Endothelial cell of umbilical vein (primary cell): ENCODE data around the gene GCA. TPM values are rescaled to one million over a fixed set of nuclear protein-coding genes. Genes with fewer than 3 reads are reported as not detected.

ENCODE experiments used
- BruUV-seq: library from RNA; stranded (reverse); fragments of 400-500 nt; replicated peaks from 2 replicates; lab custom pipeline; 2021; lab: Mats Ljungman, UMichigan
- CTCF ChIA-PET: fragments of 300-600, 350-600 bp; sonication (Branson Sonifier 250); formaldehyde crosslinking; loops from one replicate; lab custom pipeline; 2021; ENCODE audit warnings: antibody characterized with exemption, inconsistent platforms; lab: Charles Lee
- POLR2A ChIA-PET: fragments of 300-600, 350-600 bp; sonication (Branson Sonifier 250); formaldehyde crosslinking; loops from one replicate; lab custom pipeline; 2021; ENCODE audit warnings: antibody characterized with exemption, inconsistent platforms; lab: Charles Lee
- DNase-seq: peaks from one replicate; pipeline ENCODE4 v3.0.0-alpha.2; 2011; ENCODE audit warnings: low read depth, low spot score
- FAIRE-seq: peaks from 2 replicates; lab custom pipeline; 2011; peaks lifted over from hg19 to GRCh38; lab: Jason Lieb, UNC
- H2AFZ ChIP-seq: 2 replicates; pipeline ENCODE4 v1.6.0; 2012; ENCODE audit warnings: low read depth, low read length, control low read depth, inconsistent platforms
- H3K27ac ChIP-seq: 2 replicates; pipeline ENCODE4 v1.5.1; 2011; ENCODE audit warnings: low read depth, mild to moderate bottlenecking, control low read depth, low read length, moderate library complexity; ENCODE audit not compliant: insufficient read depth
- H3K27me3 ChIP-seq, 2 experiments: 2 replicates each; pipeline versions ENCODE4 v1.6.0 to v1.6.1; 2011; ENCODE audit warnings: low read length in 2 of 2, mixed read lengths in 1 of 2; ENCODE audit not compliant: control insufficient read depth in 2 of 2, insufficient read depth in 2 of 2
- H3K36me3 ChIP-seq, 2 experiments: 2 replicates in 1 of 2; 3 replicates in 1 of 2; pipeline ENCODE4 v1.5.1; 2011; ENCODE audit warnings: low read length in 2 of 2, mild to moderate bottlenecking in 1 of 2, moderate library complexity in 1 of 2; ENCODE audit not compliant: control insufficient read depth in 2 of 2, insufficient read depth in 2 of 2; ENCODE audit errors: extremely low read depth in 1 of 2
- H3K4me1 ChIP-seq: 3 replicates; pipeline ENCODE4 v1.5.1; 2011; ENCODE audit warnings: mild to moderate bottlenecking, low read length; ENCODE audit not compliant: control insufficient read depth, insufficient read depth; ENCODE audit errors: extremely low read depth
- H3K4me2 ChIP-seq: 2 replicates; pipeline ENCODE4 v1.6.1; 2011; ENCODE audit warnings: low read length, control low read depth, mixed read lengths; ENCODE audit not compliant: insufficient read depth
- H3K4me3 ChIP-seq, 3 experiments: fragments of 200-600 bp in 1 of 3; sonication (generic), shearing (Covaris generic) in 1 of 3; replicated peaks in 1 of 3; 2 replicates each; pipeline ENCODE4 v1.5.1; 2011 to 2016; ENCODE audit warnings: control low read depth in 3 of 3, low read length in 3 of 3, mild to moderate bottlenecking in 2 of 3, inconsistent platforms in 1 of 3, low read depth in 1 of 3, moderate library complexity in 1 of 3; ENCODE audit not compliant: insufficient read depth in 1 of 3
- H3K79me2 ChIP-seq: 2 replicates; pipeline ENCODE4 v1.6.0; 2012; ENCODE audit warnings: low read length, inconsistent platforms; ENCODE audit not compliant: control insufficient read depth, insufficient read depth
- H3K9ac ChIP-seq: replicated peaks from 2 replicates; pipeline ENCODE3; 2011; ENCODE audit warnings: low read length, control low read depth; ENCODE audit not compliant: insufficient read depth; ENCODE audit errors: extremely low read depth
- H3K9me1 ChIP-seq: replicated peaks from 3 replicates; pipeline ENCODE4 v1.6.0; 2011; ENCODE audit warnings: mild to moderate bottlenecking, low read length; ENCODE audit not compliant: control insufficient read depth, insufficient read depth; ENCODE audit errors: extremely low read depth
- H3K9me3 ChIP-seq: replicated peaks from 2 replicates; pipeline ENCODE4 v1.5.1; 2012; ENCODE audit warnings: low read length, inconsistent platforms; ENCODE audit not compliant: control insufficient read depth, insufficient read depth
- H4K20me1 ChIP-seq: replicated peaks from 2 replicates; pipeline ENCODE3; 2011; ENCODE audit warnings: mild to moderate bottlenecking, low read length; ENCODE audit not compliant: control insufficient read depth, insufficient read depth; ENCODE audit errors: extremely low read depth
- EZH2 ChIP-seq: IDR thresholded peaks from 2 replicates; pipeline ENCODE4 v1.6.1; 2012; ENCODE audit warnings: borderline replicate concordance, low read depth, mild to moderate bottlenecking, moderate library complexity, low read length, inconsistent platforms; ENCODE audit not compliant: severe bottlenecking
- FOS ChIP-seq: IDR thresholded peaks from 2 replicates; pipeline ENCODE4 v1.6.1; 2011; ENCODE audit warnings: mild to moderate bottlenecking, low read length, moderate library complexity, borderline replicate concordance; ENCODE audit not compliant: insufficient read depth
- JUN ChIP-seq: IDR thresholded peaks from 2 replicates; pipeline ENCODE4 v1.6.1; 2011; ENCODE audit warnings: borderline replicate concordance, low read depth; ENCODE audit not compliant: insufficient read length, insufficient read depth
- MYC ChIP-seq: IDR thresholded peaks from one replicate; pipeline ENCODE4 v1.6.1; 2011; ENCODE audit warnings: mild to moderate bottlenecking, low read depth, low read length
- POLR2A ChIP-seq: IDR thresholded peaks from 2 replicates; pipeline ENCODE4 v1.6.1; 2012; ENCODE audit warnings: low read depth, mild to moderate bottlenecking, control low read depth, low read length
- POLR2AphosphoS5 ChIP-seq: IDR thresholded peaks from 2 replicates; pipeline ENCODE4 v1.6.1; 2012; ENCODE audit warnings: low read depth, mild to moderate bottlenecking, control low read depth, low read length, moderate library complexity; ENCODE audit not compliant: insufficient read depth
- dilution Hi-C: fragments of 300-500 bp; cut with MboI; formaldehyde crosslinking; loops from one replicate; pipeline ENCODE4 v1.15.0; 2019; ENCODE audit warnings: low sequenced_read_pairs; ENCODE audit not compliant: extremely low pct_ligation_motif_present
- intact Hi-C: fragments of 100-400 bp; cut with micrococcal nuclease; formaldehyde crosslinking; loops from one replicate; pipeline ENCODE4 v1.10.0; 2022
- polyA plus RNA-seq, 4 experiments: library from polyadenylated mRNA; depleted of rRNA in 3 of 4; stranded (reverse) in 3 of 4; unstranded in 1 of 4; fragments of >200 nt; gene quantifications; 2 replicates each; pipeline versions ENCODE4 v1.2.1 to v1.2.3, GENCODE V29; 2011 to 2012; ENCODE audit warnings: missing spikeins in 1 of 4
- total RNA-seq: library from RNA; stranded (reverse); gene quantifications from 2 replicates; pipeline ENCODE4 v1.2.3, GENCODE V29; 2021
- TF ChIP-seq, protein P1 (sequence below): IDR thresholded peaks from 2 replicates; pipeline ENCODE4 v1.6.1; 2011; ENCODE audit not compliant: insufficient read depth, insufficient read length
- TF ChIP-seq, protein P2 (sequence below), 2 donors: IDR thresholded peaks; 1 replicate in 1 of 2; 2 replicates in 1 of 2; pipeline ENCODE4 v1.5.1; 2011; ENCODE audit warnings: low read length in 2 of 2, mild to moderate bottlenecking in 2 of 2, moderate library complexity in 2 of 2, control low read depth in 1 of 2, inconsistent platforms in 1 of 2, low read depth in 1 of 2; ENCODE audit not compliant: insufficient read depth in 1 of 2; ENCODE audit errors: extremely low read depth in 1 of 2

Gene GCA
- total and polyA plus RNA-seq, 2 donors (not counting 3 experiments of a cell fraction or from before 2014, with no cell fraction given) = 10.7 to 11.2 TPM

DNA sequence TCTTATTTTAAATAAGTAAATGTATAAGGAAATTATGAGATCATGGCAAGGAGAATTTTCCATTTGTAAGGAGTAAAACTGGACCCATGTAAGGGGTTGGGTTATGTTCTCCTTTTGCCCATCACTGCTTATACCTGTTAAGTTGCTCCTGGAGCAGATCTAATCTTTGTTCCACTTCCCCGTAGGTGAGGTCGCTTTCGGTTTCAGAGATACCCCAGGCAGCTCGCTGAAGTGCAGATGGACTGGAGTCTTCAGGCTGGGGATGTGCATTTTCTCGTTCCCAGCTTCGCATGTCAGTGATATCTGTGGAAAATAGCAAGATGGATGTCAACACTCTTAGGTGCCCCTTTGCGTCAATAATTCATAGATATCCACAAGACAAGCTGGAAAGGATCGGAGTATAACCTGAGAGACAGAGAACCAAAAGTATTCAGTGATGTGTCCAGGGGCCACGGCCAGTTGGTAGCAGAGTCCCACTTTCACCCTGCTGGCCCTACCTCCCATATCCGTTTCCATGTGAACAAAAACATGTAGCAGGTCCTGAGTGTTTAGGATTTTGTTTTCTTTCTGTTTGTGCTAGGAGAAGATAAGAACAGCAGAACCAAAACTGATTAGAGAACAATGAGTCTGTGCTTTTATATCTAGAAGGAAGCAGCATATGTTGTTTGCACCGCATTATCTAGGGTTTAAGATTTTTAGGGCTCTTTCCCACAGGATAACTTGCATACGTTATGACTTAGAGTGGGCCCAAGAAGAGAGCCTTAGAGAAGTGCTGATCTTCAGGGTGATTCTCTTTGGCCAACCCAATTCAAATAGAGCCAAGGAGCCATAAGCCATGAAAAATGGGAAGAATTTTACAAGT is 36.0 kb downstream of the GCA start:
- Histone ChIP-seq H3K9me3 (no peaks in the 10 kb centered on the region), H3K27me3 (no peaks in the 10 kb centered on the region), H3K4me2 (peak overlapping the region; percentile 3), H3K79me2 (no peaks in the 10 kb centered on the region), H3K36me3 (no peaks in the 10 kb centered on the region), H3K4me1 (no peaks in the 10 kb centered on the region), H3K27ac (no peak overlapping the region), H3K4me3 (peak overlapping the region in 1 of 3 experiments; percentile 2), H2AFZ (peak overlapping the region; percentile 11), H4K20me1 (no peaks in the 10 kb centered on the region), H3K9ac (no peak overlapping the region), H3K9me1 (no peaks in the 10 kb centered on the region)
- FAIRE-seq = peak; percentile 35
- no TSS peak for BruUV-seq
- dilution Hi-C loops (no loop called here), intact Hi-C loops (no loop called here)
- ChIA-PET POLR2A (no interaction called here), CTCF (no interaction called here)
- peak; percentile 89 for DNase-seq
- TF ChIP-seq EZH2 (no peak), FOS (no peak), POLR2A (no peak), JUN (no peak), POLR2AphosphoS5 (no peak)

DNA sequence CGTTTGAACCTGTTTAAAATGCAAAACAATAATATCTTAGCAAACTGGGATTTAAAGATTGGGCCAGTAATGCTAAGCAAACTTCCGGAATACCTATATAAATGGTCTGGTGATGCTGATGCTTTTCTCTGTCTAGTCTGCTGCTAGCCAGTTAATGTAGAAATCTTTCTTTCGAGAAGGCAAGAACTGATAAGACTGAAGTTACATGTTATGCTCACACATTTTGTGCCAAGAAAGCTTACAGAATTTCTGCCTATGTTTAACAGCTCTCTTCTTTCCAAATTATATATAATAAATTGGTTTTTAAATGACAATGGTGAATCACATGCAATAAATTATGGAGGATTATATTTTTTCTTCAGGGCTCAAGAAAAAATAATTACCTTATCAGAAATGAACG is 37.9 kb downstream of the GCA start:
- Histone ChIP-seq H2AFZ (no peak overlapping the region), H3K4me3 (no peak overlapping the region), H4K20me1 (no peaks in the 10 kb centered on the region), H3K9me1 (no peaks in the 10 kb centered on the region), H3K4me2 (no peak overlapping the region), H3K36me3 (no peaks in the 10 kb centered on the region), H3K9me3 (no peaks in the 10 kb centered on the region), H3K27ac (no peak overlapping the region), H3K4me1 (no peaks in the 10 kb centered on the region), H3K27me3 (no peaks in the 10 kb centered on the region), H3K9ac (no peak overlapping the region), H3K79me2 (no peaks in the 10 kb centered on the region)
- DNase-seq (no peak), FAIRE-seq (no peak)
- intact Hi-C loops (no loop called here), dilution Hi-C loops (no loop called here)
- ChIA-PET POLR2A (no interaction called here), CTCF (no interaction called here)
- TF ChIP-seq, protein P1, sequence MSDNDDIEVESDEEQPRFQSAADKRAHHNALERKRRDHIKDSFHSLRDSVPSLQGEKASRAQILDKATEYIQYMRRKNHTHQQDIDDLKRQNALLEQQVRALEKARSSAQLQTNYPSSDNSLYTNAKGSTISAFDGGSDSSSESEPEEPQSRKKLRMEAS = no peak
- TF ChIP-seq EZH2 = no peak
- no peak for TF ChIP-seq FOS
- TF ChIP-seq POLR2A = no peak
- TF ChIP-seq, protein P2, sequence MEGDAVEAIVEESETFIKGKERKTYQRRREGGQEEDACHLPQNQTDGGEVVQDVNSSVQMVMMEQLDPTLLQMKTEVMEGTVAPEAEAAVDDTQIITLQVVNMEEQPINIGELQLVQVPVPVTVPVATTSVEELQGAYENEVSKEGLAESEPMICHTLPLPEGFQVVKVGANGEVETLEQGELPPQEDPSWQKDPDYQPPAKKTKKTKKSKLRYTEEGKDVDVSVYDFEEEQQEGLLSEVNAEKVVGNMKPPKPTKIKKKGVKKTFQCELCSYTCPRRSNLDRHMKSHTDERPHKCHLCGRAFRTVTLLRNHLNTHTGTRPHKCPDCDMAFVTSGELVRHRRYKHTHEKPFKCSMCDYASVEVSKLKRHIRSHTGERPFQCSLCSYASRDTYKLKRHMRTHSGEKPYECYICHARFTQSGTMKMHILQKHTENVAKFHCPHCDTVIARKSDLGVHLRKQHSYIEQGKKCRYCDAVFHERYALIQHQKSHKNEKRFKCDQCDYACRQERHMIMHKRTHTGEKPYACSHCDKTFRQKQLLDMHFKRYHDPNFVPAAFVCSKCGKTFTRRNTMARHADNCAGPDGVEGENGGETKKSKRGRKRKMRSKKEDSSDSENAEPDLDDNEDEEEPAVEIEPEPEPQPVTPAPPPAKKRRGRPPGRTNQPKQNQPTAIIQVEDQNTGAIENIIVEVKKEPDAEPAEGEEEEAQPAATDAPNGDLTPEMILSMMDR (IDR thresholded peaks at IDR 0.05; ENCODE audit: extremely low read depth in 1 of 2, insufficient read depth in 1 of 2, low read depth in 1 of 2, low read length in 2 of 2) = no peak
- no peak for TF ChIP-seq MYC
- BruUV-seq = no TSS peak
